Spleen (tissue), 11 donors: ENCODE data around the gene NAALADL2. TPM values are rescaled to one million over a fixed set of nuclear protein-coding genes. Genes with fewer than 3 reads are reported as not detected.

Experiments used
- DNase-seq: peaks from one replicate; pipeline ENCODE4 v3.0.0-alpha.2; 2020
- H3K27ac ChIP-seq, 8 donors: fragments of 200-600 bp; sonication (generic) in 7 of 8; 1 replicate in 4 of 8; 2 replicates in 4 of 8; pipeline versions ENCODE4 v1.5.0 to v1.8.0; 2016 to 2021; ENCODE audit warnings: inconsistent platforms in 4 of 8, mild to moderate bottlenecking in 4 of 8, moderate library complexity in 1 of 8
- H3K27me3 ChIP-seq, 7 donors: fragments of 200-600 bp; sonication (generic) in 6 of 7; replicated peaks in 1 of 7; 1 replicate in 4 of 7; 2 replicates in 3 of 7; pipeline versions ENCODE4 v1.5.0 to v1.8.0; 2016 to 2021; ENCODE audit warnings: inconsistent platforms in 3 of 7, mild to moderate bottlenecking in 1 of 7
- H3K36me3 ChIP-seq, 6 donors: fragments of 200-600 bp; sonication (generic) in 5 of 6; 1 replicate in 4 of 6; 2 replicates in 2 of 6; pipeline versions ENCODE4 v1.5.0 to v1.8.0; 2016 to 2021; ENCODE audit warnings: inconsistent platforms in 2 of 6
- H3K4me1 ChIP-seq, 6 donors: fragments of 200-600 bp; sonication (generic) in 5 of 6; 1 replicate in 3 of 6; 2 replicates in 3 of 6; pipeline versions ENCODE4 v1.5.0 to v1.8.0; 2016 to 2021; ENCODE audit warnings: inconsistent platforms in 3 of 6
- H3K4me3 ChIP-seq, 8 donors: fragments of 200-600 bp; sonication (generic) in 7 of 8; 1 replicate in 4 of 8; 2 replicates in 4 of 8; pipeline versions ENCODE4 v1.5.0 to v1.8.0; 2016 to 2021; ENCODE audit warnings: inconsistent platforms in 4 of 8, mild to moderate bottlenecking in 4 of 8, moderate library complexity in 2 of 8
- H3K9me3 ChIP-seq, 8 donors: fragments of 200-600 bp; sonication (generic) in 7 of 8; 1 replicate in 4 of 8; 2 replicates in 4 of 8; pipeline versions ENCODE4 v1.5.0 to v1.8.0; 2016 to 2021; ENCODE audit warnings: inconsistent platforms in 4 of 8
- CTCF ChIP-seq, 11 experiments: fragments of 200-600 bp in 7 of 11; fragments of 450-650 bp in 4 of 11; sonication (generic) in 4 of 11; IDR thresholded peaks in 8 of 11; conservative IDR thresholded peaks in 3 of 11; 1 replicate in 7 of 11; 2 replicates in 4 of 11; pipeline versions ENCODE4 v1.4.0 to v1.8.0; 2016 to 2021; ENCODE audit warnings: antibody characterized with exemption in 11 of 11, inconsistent platforms in 4 of 11, mild to moderate bottlenecking in 1 of 11
- POLR2A ChIP-seq, 3 donors: fragments of 450-650 bp; IDR thresholded peaks; one replicate each; pipeline ENCODE4 v1.5.1; 2017; ENCODE audit warnings: antibody characterized with exemption in 3 of 3, mild to moderate bottlenecking in 1 of 3
- POLR2AphosphoS5 ChIP-seq, 3 donors: sonication (generic); formaldehyde crosslinking; IDR thresholded peaks; one replicate each; pipeline ENCODE4 v1.5.1; 2017; ENCODE audit warnings: antibody characterized with exemption in 3 of 3
- WGBS, 5 donors: extraction: QIAGEN DNeasy Blood & Tissue Kit in 3 of 5; methylation state at CpG; one replicate each; pipeline versions ENCODE4 v1.1.5 to v1.1.7; 2013 to 2018; 5-methylcytosine and 5-hydroxymethylcytosine counted together
- intact Hi-C: fragments of 100-400 bp; cut with DNase I; formaldehyde crosslinking; loops from one replicate; pipeline ENCODE4 v1.15.0; 2023; ENCODE audit warnings: low total_unique reads
- polyA plus RNA-seq, 3 donors: library from polyadenylated mRNA; stranded (reverse); fragments of 200-250 nt; gene quantifications; one replicate each; pipeline ENCODE4 v1.2.1, GENCODE V29; 2013
- total RNA-seq, 7 donors: library from RNA; depleted of rRNA in 3 of 7; stranded (reverse); fragments of >200 nt in 3 of 7; fragmentation: NEBNext Ultra II Directional in 4 of 7; extraction: Animal tissue kit (Norgen Biotek cat#: 25700) in 4 of 7; gene quantifications; one replicate each; pipeline versions ENCODE4 v1.1.0 to v1.2.1, GENCODE V29; 2016 to 2021
- donor health status: healthy with polysubstance abuse.
- donor health status: DM: no; HTN: no; CAD: no; lungs with moderate emphysema.
- donor health status: DM: no; HTN: no; CAD: no.
- donor health status: Bipolar disorder and iron deficiency.
- donor health status: healthy.
- donor health status: DM: no; HTN: no; CAD: no.
- donor health status: DM: yes; HTN: yes; CAD: no.

Gene NAALADL2
- total and polyA plus RNA-seq, 10 donors, result 0.09 to 14.4 (median 6.4) TPM

DNA sequence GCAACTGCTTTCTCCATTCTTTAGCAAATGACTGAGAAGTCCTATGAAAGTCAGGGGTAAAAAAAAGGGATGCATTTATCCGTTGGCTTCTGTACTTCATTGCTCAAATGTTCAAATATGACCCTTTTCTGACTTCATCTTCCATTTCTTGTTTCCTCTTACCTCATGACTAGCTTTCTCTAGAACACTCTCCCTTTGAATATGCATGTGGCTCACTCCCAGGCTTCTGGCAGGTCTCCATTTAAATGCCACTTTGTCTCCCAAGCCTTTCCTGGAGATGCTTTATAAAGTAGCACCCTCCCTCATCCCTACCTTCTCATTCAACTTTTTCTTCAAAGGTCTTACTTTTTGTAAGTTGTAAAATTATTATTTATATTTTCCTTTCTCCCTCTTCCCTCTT, 781.8 kb downstream of the NAALADL2 start:
- no peaks in the 10 kb centered on the region for H3K4me1 ChIP-seq
- H3K27me3 ChIP-seq, result no peaks in the 10 kb centered on the region
- no peak for TF ChIP-seq CTCF (IDR thresholded peaks at IDR 0.05 in 8 of 11, conservative IDR thresholded peaks at IDR 0.05 in 3 of 11)
- TF ChIP-seq POLR2A (IDR thresholded peaks at IDR 0.05), result no peak
- WGBS, 5 donors, result 53 to 92% (median 63%) methylated on average over 1 of the region's 1 CpG
- H3K9me3 ChIP-seq, result peaks cover 0 to 14% (median 0%) of the 10 kb centered on the region in 8 donors
- H3K4me3 ChIP-seq, result no peak overlapping the region
- H3K36me3 ChIP-seq, result no peaks in the 10 kb centered on the region
- DNase-seq, result no peak
- no peak overlapping the region for H3K27ac ChIP-seq
- intact Hi-C loops, result no loop called here

DNA sequence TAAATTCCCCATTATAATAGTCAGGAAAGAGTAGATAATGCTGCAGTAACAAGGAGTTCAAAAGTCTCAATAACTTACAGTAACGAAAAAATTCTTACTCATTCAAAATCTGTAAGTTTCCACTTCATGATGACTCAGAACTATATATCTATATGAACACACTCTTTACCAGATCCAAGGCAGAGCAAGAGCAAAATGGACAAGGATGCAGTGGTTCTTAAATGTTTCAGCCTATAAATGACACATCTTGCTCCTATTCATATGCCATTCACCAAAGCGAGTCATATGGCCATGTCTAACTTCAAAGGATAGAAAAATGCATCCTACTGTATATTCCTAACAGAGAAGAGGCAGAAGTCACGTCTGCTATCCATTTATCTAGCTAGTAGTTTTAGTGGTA, 787.7 kb downstream of the NAALADL2 start:
- Histone ChIP-seq H3K4me3 (no peak overlapping the region), H3K27me3 (no peaks in the 10 kb centered on the region), H3K27ac (no peak overlapping the region), H3K9me3 (peaks cover 0 to 14% (median 0%) of the 10 kb centered on the region in 8 donors), H3K4me1 (no peaks in the 10 kb centered on the region), H3K36me3 (no peaks in the 10 kb centered on the region)
- TF ChIP-seq POLR2AphosphoS5 (IDR thresholded peaks at IDR 0.05) (no peak), CTCF (IDR thresholded peaks at IDR 0.05 in 8 of 11, conservative IDR thresholded peaks at IDR 0.05 in 3 of 11) (no peak), POLR2A (IDR thresholded peaks at IDR 0.05) (no peak)
- intact Hi-C loops, result no loop called here
- DNase-seq, result no peak
- WGBS, 5 donors, result 60 to 80% (median 70%) methylated on average over 3 of the region's 3 CpGs

DNA sequence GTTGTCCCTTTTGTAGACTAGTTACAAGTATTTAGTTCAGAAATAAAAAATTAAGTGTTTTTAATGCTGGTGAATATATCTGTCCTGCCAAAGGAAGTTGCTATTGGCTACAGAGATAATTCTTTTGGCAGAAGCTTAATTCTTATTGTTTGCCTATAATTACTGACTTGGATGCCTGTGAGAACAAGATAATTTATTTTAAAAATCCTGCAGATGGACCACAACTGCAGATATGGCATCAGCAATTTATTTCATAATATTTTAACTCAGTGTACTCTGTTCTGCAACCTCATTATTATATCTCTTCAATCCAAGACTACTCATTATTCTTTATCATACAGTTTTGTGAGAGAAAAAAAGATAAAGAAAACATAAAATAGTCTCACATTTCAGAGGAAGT, 789.8 kb downstream of the NAALADL2 start:
- H3K4me3 ChIP-seq, result no peak overlapping the region
- H3K36me3 ChIP-seq, result no peaks in the 10 kb centered on the region
- peaks cover 0 to 8% (median 0%) of the 10 kb centered on the region in 8 donors for H3K9me3 ChIP-seq
- H3K27ac ChIP-seq, result no peak overlapping the region
- H3K27me3 ChIP-seq, result no peaks in the 10 kb centered on the region
- no peak for TF ChIP-seq CTCF (IDR thresholded peaks at IDR 0.05 in 8 of 11, conservative IDR thresholded peaks at IDR 0.05 in 3 of 11)
- no peak for TF ChIP-seq POLR2A (IDR thresholded peaks at IDR 0.05)
- no peak for TF ChIP-seq POLR2AphosphoS5 (IDR thresholded peaks at IDR 0.05)
- H3K4me1 ChIP-seq, result no peaks in the 10 kb centered on the region
- DNase-seq, result no peak
- intact Hi-C loops, result no loop called here

- intact Hi-C loops, result no loop called here
- WGBS, 5 donors, result 76 to 86% (median 80%) methylated on average over 5 of the region's 5 CpGs
- H3K4me3 ChIP-seq, result peak overlapping the region in 1 of 8 donors; percentile 9
These were observed 792.6 kb downstream of the NAALADL2 start for GRCh38 chr3:175651716-175652115.

More at GRCh38 chr3:175651716-175652115, 792.6 kb downstream of the NAALADL2 start:
- Histone ChIP-seq H3K27ac (no peak overlapping the region), H3K4me1 (no peaks in the 10 kb centered on the region), H3K36me3 (no peaks in the 10 kb centered on the region), H3K9me3 (peaks cover 0 to 10% (median 0%) of the 10 kb centered on the region in 8 donors), H3K27me3 (no peaks in the 10 kb centered on the region)
- DNase-seq, result no peak
- TF ChIP-seq POLR2A (IDR thresholded peaks at IDR 0.05) (no peak), POLR2AphosphoS5 (IDR thresholded peaks at IDR 0.05) (no peak), CTCF (IDR thresholded peaks at IDR 0.05 in 8 of 11, conservative IDR thresholded peaks at IDR 0.05 in 3 of 11) (no peak)
